ENCODE measurements around the gene CFAP20. TPM values are rescaled to one million over a fixed set of nuclear protein-coding genes. Genes with fewer than 3 reads are reported as not detected.

CFAP20 gene
- total RNA-seq, result 10 to 100 TPM in 3 of 4 donors, 1 to 10 TPM in 1; 6.6 to 26.5 (median 21.4) TPM

DNA sequence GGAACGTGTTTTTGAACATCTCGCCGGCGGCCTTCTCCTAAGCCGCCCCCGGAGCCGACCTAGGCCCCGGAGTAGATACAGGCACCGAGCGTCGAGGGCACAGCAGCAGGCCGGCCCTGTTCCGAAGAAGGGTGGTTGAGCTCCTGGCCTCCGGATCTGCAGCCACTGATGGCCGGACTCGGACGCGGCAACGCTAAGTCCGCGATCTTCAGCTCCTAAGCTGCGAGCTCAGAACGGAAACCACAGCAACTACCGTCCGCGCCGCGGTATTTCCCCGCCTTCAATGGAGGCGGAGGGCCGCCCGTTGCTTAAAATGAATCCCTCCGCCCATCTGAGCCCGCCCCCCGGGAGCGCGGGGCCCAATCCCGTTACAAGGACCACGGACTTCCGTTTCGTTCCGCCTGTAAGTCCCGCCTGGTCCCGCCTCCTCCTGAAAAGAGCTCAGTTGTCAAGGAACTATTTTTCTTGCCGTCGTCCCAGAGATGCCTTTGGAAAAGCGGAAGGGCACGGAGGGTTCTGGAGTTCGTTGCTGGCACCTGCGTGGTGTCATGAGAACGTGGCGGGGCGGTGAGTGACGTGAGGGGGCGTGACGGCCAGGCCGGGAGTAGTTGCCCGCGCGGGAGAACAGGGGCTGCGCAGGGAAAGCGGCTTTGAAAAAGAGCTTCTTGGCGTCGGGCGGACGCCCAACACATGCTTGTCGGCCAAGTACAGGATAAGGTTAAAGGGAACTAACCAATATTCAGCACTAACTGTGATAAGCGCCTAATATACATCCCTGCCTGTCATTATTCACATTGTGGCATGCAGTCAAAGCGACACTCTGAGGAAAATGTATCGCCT is at the start of gene CFAP20:
Gene CFAP20, minus strand, starts transcription at position 285 of the 840 bp plus-strand sequence. Its CDS starts 266 bp downstream, at position 19.
- Histone ChIP-seq H3K27me3 (no peaks in the 10 kb centered on the region), H3K9me3 (no peaks in the 10 kb centered on the region), H3K4me1 (peaks cover 25 to 39% (median 27%) of the 10 kb centered on the region in 4 donors), H3K27ac (peak within 1 kb of the TSS; percentile 90 to 96 (median 92)), H3K36me3 (no peaks in the 10 kb centered on the region), H3K4me3 (peak within 1 kb of the TSS; percentile 62 to 86 (median 84))
- peak; percentile 99 for DNase-seq
- intact Hi-C loops (cut with DNase I; ENCODE audit: low total_unique reads), result loop anchor here (5.0 kb wide), 1 partner anchor 68 kb away; the partner anchor contains the start of gene CSNK2A2
- in situ Hi-C loops (cut with MboI; ENCODE audit: low pct_ligation_motif_present in 1 of 4, low pct_unique_long_range_greater_than_20kb in 1 of 4, low sequenced_read_pairs in 3 of 4), result loop anchor here in 3 of 4 donors (5.0 to 10.0 kb wide), 3 partner anchors 105 to 115 kb away; partner anchors contain the start of gene MMP15 (in 1 of the 3)
- peak; percentile 98 to 99 (median 99) for TF ChIP-seq POLR2AphosphoS5 (IDR thresholded peaks at IDR 0.05)
- TF ChIP-seq POLR2A (IDR thresholded peaks at IDR 0.05), result peak; percentile 94
- TF ChIP-seq EP300 (IDR thresholded peaks at IDR 0.05; ENCODE audit: low read depth), result no peak
- WGBS, 2 donors (ENCODE audit: low coverage in 1 of 2), result 2 to 4% methylated on average over 12 to 67 of the region's 70 CpGs

- no peak overlapping the region for H3K4me3 ChIP-seq
- TF ChIP-seq POLR2AphosphoS5 (IDR thresholded peaks at IDR 0.05) (no peak), EP300 (IDR thresholded peaks at IDR 0.05; ENCODE audit: low read depth) (no peak), CTCF (IDR thresholded peaks at IDR 0.05) (no peak), POLR2A (IDR thresholded peaks at IDR 0.05) (no peak)
- no peak overlapping the region for H3K27ac ChIP-seq
- intact Hi-C loops (cut with DNase I; ENCODE audit: low total_unique reads), result no loop called here
- no peak for DNase-seq
- no peaks in the 10 kb centered on the region for H3K4me1 ChIP-seq
- H3K36me3 ChIP-seq, result peaks cover 0 to 27% (median 2%) of the 10 kb centered on the region in 4 donors
- in situ Hi-C loops (cut with MboI; ENCODE audit: low pct_ligation_motif_present in 1 of 4, low pct_unique_long_range_greater_than_20kb in 1 of 4, low sequenced_read_pairs in 3 of 4), result no loop called here
- WGBS, 2 donors (ENCODE audit: low coverage in 1 of 2), result 80% methylated on average over 1 of the region's 1 CpG; no CpG with 5 or more reads in 1 of the 2 donors
- H3K9me3 ChIP-seq, result no peaks in the 10 kb centered on the region
- H3K27me3 ChIP-seq, result no peaks in the 10 kb centered on the region
These were observed 48.2 kb upstream of the CFAP20 start for GRCh38 chr16:58177353-58177710.

- in situ Hi-C loops (cut with MboI; ENCODE audit: low pct_ligation_motif_present in 1 of 4, low pct_unique_long_range_greater_than_20kb in 1 of 4, low sequenced_read_pairs in 3 of 4), result no loop called here
- WGBS, 2 donors (ENCODE audit: low coverage in 1 of 2), result 90 to 100% methylated on average over 1 to 5 of the region's 5 CpGs
- TF ChIP-seq POLR2AphosphoS5 (IDR thresholded peaks at IDR 0.05) (no peak), EP300 (IDR thresholded peaks at IDR 0.05; ENCODE audit: low read depth) (no peak)
- Histone ChIP-seq H3K9me3 (no peaks in the 10 kb centered on the region), H3K4me1 (no peaks in the 10 kb centered on the region), H3K27ac (no peak overlapping the region), H3K4me3 (no peak overlapping the region), H3K36me3 (peaks cover 0 to 31% (median 2%) of the 10 kb centered on the region in 4 donors), H3K27me3 (no peaks in the 10 kb centered on the region)
- DNase-seq, result no peak
- intact Hi-C loops (cut with DNase I; ENCODE audit: low total_unique reads), result no loop called here
These were observed 47.6 kb upstream of the CFAP20 start for GRCh38 chr16:58176608-58177352.

- Histone ChIP-seq H3K4me3 (no peak overlapping the region), H3K27me3 (no peaks in the 10 kb centered on the region), H3K4me1 (no peaks in the 10 kb centered on the region), H3K27ac (no peak overlapping the region), H3K36me3 (peaks cover 0 to 78% (median 24%) of the 10 kb centered on the region in 4 donors), H3K9me3 (no peaks in the 10 kb centered on the region)
- TF ChIP-seq EP300 (IDR thresholded peaks at IDR 0.05; ENCODE audit: low read depth) (no peak), POLR2A (IDR thresholded peaks at IDR 0.05) (no peak), POLR2AphosphoS5 (IDR thresholded peaks at IDR 0.05) (no peak), CTCF (IDR thresholded peaks at IDR 0.05) (no peak)
- in situ Hi-C loops (cut with MboI; ENCODE audit: low pct_ligation_motif_present in 1 of 4, low pct_unique_long_range_greater_than_20kb in 1 of 4, low sequenced_read_pairs in 3 of 4), result no loop called here
- intact Hi-C loops (cut with DNase I; ENCODE audit: low total_unique reads), result no loop called here
- 96 to 100% methylated on average over 2 of the region's 2 CpGs for WGBS, 2 donors (ENCODE audit: low coverage in 1 of 2)
- no peak for DNase-seq
These were observed 41.0 kb upstream of the CFAP20 start for GRCh38 chr16:58170223-58170622.
